Neuronal stem cell (in vitro differentiated cells): ENCODE results near the gene C1QTNF9B.
"Not testable (repeated sequence)": the region's sequence is repeated elsewhere in the genome, so short reads cannot be mapped to it uniquely, and the experiment has no call there.

ENCODE experiments used
- DNase-seq: peaks from one replicate; pipeline ENCODE4 v3.0.0-alpha.2; 2013; ENCODE audit warnings: low spot score
- H2AFZ ChIP-seq: one replicate; pipeline ENCODE4 v1.6.1; 2013; ENCODE audit warnings: mild to moderate bottlenecking, low read length, inconsistent platforms
- H2AK5ac ChIP-seq: 2 replicates; pipeline ENCODE4 v1.6.1; 2013; ENCODE audit warnings: low read depth, mild to moderate bottlenecking, inconsistent platforms, low read length, moderate library complexity, mixed read lengths
- H2BK120ac ChIP-seq: 2 replicates; pipeline ENCODE4 v1.6.1; 2013; ENCODE audit warnings: low read depth, mild to moderate bottlenecking, inconsistent platforms, low read length, moderate library complexity, mixed read lengths
- H2BK12ac ChIP-seq: one replicate; pipeline ENCODE4 v1.6.1; 2013; ENCODE audit warnings: low read length, inconsistent platforms
- H2BK15ac ChIP-seq: 2 replicates; pipeline ENCODE4 v1.6.1; 2013; ENCODE audit warnings: mild to moderate bottlenecking, low read length, inconsistent platforms, mixed read lengths
- H2BK5ac ChIP-seq: one replicate; pipeline ENCODE4 v1.6.1; 2013; ENCODE audit warnings: inconsistent platforms, mild to moderate bottlenecking, low read length, moderate library complexity
- H3K14ac ChIP-seq: one replicate; pipeline ENCODE4 v1.6.1; 2013; ENCODE audit warnings: low read length, inconsistent platforms
- H3K18ac ChIP-seq: 2 replicates; pipeline ENCODE4 v1.6.1; 2013; ENCODE audit warnings: low read length, inconsistent platforms
- H3K23ac ChIP-seq: 2 replicates; pipeline ENCODE4 v1.6.1; 2013; ENCODE audit warnings: low read depth, mild to moderate bottlenecking, mixed read lengths, low read length, inconsistent platforms; ENCODE audit not compliant: poor library complexity
- H3K27ac ChIP-seq: replicated peaks from 3 replicates; pipeline ENCODE4 v1.5.1; 2013; ENCODE audit warnings: low read length, inconsistent platforms
- H3K27me3 ChIP-seq, 3 experiments: 2 replicates each; pipeline ENCODE4 v1.6.1; 2013; ENCODE audit warnings: low read length in 3 of 3, mild to moderate bottlenecking in 2 of 3, inconsistent platforms in 1 of 3, low read depth in 1 of 3, mixed read lengths in 1 of 3, moderate library complexity in 1 of 3; ENCODE audit not compliant: control insufficient read depth in 3 of 3, insufficient read depth in 3 of 3
- H3K36me3 ChIP-seq, 2 donors: replicated peaks in 1 of 2; 2 replicates each; pipeline ENCODE4 v1.6.1; 2013; ENCODE audit warnings: low read length in 2 of 2; ENCODE audit not compliant: control insufficient read depth in 2 of 2, insufficient read depth in 2 of 2
- H3K4ac ChIP-seq: 2 replicates; pipeline ENCODE4 v1.6.1; 2013; ENCODE audit warnings: inconsistent platforms, mild to moderate bottlenecking, low read length, moderate library complexity
- H3K4me1 ChIP-seq, 2 donors: 1 replicate in 1 of 2; 2 replicates in 1 of 2; pipeline ENCODE4 v1.6.1; 2013; ENCODE audit warnings: low read length in 2 of 2, low read depth in 1 of 2; ENCODE audit not compliant: control insufficient read depth in 2 of 2, insufficient read depth in 1 of 2
- H3K4me2 ChIP-seq: one replicate; pipeline ENCODE4 v1.6.1; 2013; ENCODE audit warnings: mild to moderate bottlenecking, low read length, inconsistent platforms; ENCODE audit not compliant: insufficient read depth, poor library complexity, severe bottlenecking
- H3K4me3 ChIP-seq, 2 donors: 2 replicates each; pipeline ENCODE4 v1.5.1; 2013; ENCODE audit warnings: low read length in 2 of 2, mild to moderate bottlenecking in 2 of 2, inconsistent platforms in 1 of 2, moderate library complexity in 1 of 2
- H3K79me1 ChIP-seq: one replicate; pipeline ENCODE4 v1.6.1; 2013; ENCODE audit warnings: low read depth, mild to moderate bottlenecking, inconsistent platforms, low read length, moderate library complexity
- H3K9ac ChIP-seq: one replicate; pipeline ENCODE4 v1.6.1; 2013; ENCODE audit warnings: mild to moderate bottlenecking, low read depth, low read length, inconsistent platforms; ENCODE audit not compliant: poor library complexity
- H3K9me3 ChIP-seq, 2 donors: replicated peaks in 1 of 2; 2 replicates each; pipeline versions ENCODE3 to v1.6.1; 2013; ENCODE audit warnings: low read length in 2 of 2, mild to moderate bottlenecking in 2 of 2, inconsistent platforms in 1 of 2, low read depth in 1 of 2, mixed read lengths in 1 of 2, moderate library complexity in 1 of 2; ENCODE audit not compliant: control insufficient read depth in 2 of 2, insufficient read depth in 1 of 2
- H4K8ac ChIP-seq: one replicate; pipeline ENCODE4 v1.6.1; 2013; ENCODE audit warnings: low read depth, mild to moderate bottlenecking, inconsistent platforms, low read length, moderate library complexity
- H4K91ac ChIP-seq: one replicate; pipeline ENCODE4 v1.6.1; 2013; ENCODE audit warnings: low read length, low read depth, mild to moderate bottlenecking, inconsistent platforms; ENCODE audit not compliant: poor library complexity
- WGBS, 2 donors: extraction: QIAGEN DNeasy Blood & Tissue Kit; methylation state at CpG; one replicate each; pipeline ENCODE4 v1.1.7; 2013; ENCODE audit warnings: missing lambda C conversion rate in 2 of 2, mixed read lengths in 1 of 2; ENCODE audit not compliant: insufficient read length in 2 of 2, insufficient replicate concordance in 1 of 2; ENCODE audit errors: extremely low coverage in 2 of 2; 5-methylcytosine and 5-hydroxymethylcytosine counted together

The C1QTNF9B gene

GRCh38 chr13:23899555-23899954 is 2.3 kb upstream of the C1QTNF9B start:
- H3K4me3 ChIP-seq = no peak overlapping the region
- peaks cover 3% of the 10 kb centered on the region for H3K79me1 ChIP-seq
- no peak overlapping the region for H4K8ac ChIP-seq
- no peak for DNase-seq
- no peaks in the 10 kb centered on the region for H3K4me1 ChIP-seq
- H3K18ac ChIP-seq = no peak overlapping the region
- H2BK5ac ChIP-seq = no peak overlapping the region
- H3K23ac ChIP-seq = no peak overlapping the region
- H2BK12ac ChIP-seq = no peak overlapping the region
- no peaks in the 10 kb centered on the region for H3K36me3 ChIP-seq
- H3K14ac ChIP-seq = no peak overlapping the region
- H2BK120ac ChIP-seq = no peak overlapping the region
- H3K9me3 ChIP-seq = no peaks in the 10 kb centered on the region
- H3K4ac ChIP-seq = no peak overlapping the region
- peaks cover 0 to 10% (median 0%) of the 10 kb centered on the region in 3 experiments for H3K27me3 ChIP-seq
- H4K91ac ChIP-seq = no peak overlapping the region
- no peak overlapping the region for H2BK15ac ChIP-seq
- no peak overlapping the region for H3K27ac ChIP-seq
- peak overlapping the region; percentile 6 for H2AFZ ChIP-seq
- no CpG with 5 or more reads among the region's 4 CpGs for WGBS, 2 donors
- H2AK5ac ChIP-seq = no peak overlapping the region
- H3K9ac ChIP-seq = no peak overlapping the region
- no peak overlapping the region for H3K4me2 ChIP-seq

- no peak overlapping the region for H4K91ac ChIP-seq
- peaks cover 0 to 5% (median 0%) of the 10 kb centered on the region in 3 experiments for H3K27me3 ChIP-seq
- no peak overlapping the region for H2BK5ac ChIP-seq
- no peak overlapping the region for H2AFZ ChIP-seq
- no peak overlapping the region for H3K14ac ChIP-seq
- H2BK120ac ChIP-seq = no peak overlapping the region
- peak overlapping the region; percentile 70 for H3K9ac ChIP-seq
- H3K9me3 ChIP-seq = no peaks in the 10 kb centered on the region
- H3K4me2 ChIP-seq = no peak overlapping the region
- peaks cover 3% of the 10 kb centered on the region for H3K79me1 ChIP-seq
- no peak overlapping the region for H2AK5ac ChIP-seq
- no peak for DNase-seq
- no peak overlapping the region for H3K4ac ChIP-seq
- H3K27ac ChIP-seq = no peak overlapping the region
- no peak overlapping the region for H2BK15ac ChIP-seq
- no peak overlapping the region for H3K23ac ChIP-seq
- peak overlapping the region; percentile 72 for H4K8ac ChIP-seq
- no peaks in the 10 kb centered on the region for H3K4me1 ChIP-seq
- no peak overlapping the region for H2BK12ac ChIP-seq
- no peaks in the 10 kb centered on the region for H3K36me3 ChIP-seq
- WGBS, 2 donors = no CpG with 5 or more reads among the region's 8 CpGs
- no peak overlapping the region for H3K18ac ChIP-seq
- peak overlapping the region in 1 of 2 donors; percentile 35 for H3K4me3 ChIP-seq
Observed at GRCh38 chr13:23898101-23898500, 799 bp upstream of the C1QTNF9B start.

- H2BK15ac ChIP-seq, H3K36me3 ChIP-seq, H3K27ac ChIP-seq, H3K14ac ChIP-seq, H3K23ac ChIP-seq, H2BK12ac ChIP-seq, H4K91ac ChIP-seq, DNase-seq, H2BK5ac ChIP-seq, H3K9ac ChIP-seq, H4K8ac ChIP-seq, H2AFZ ChIP-seq, H2BK120ac ChIP-seq, H3K9me3 ChIP-seq, H3K4me1 ChIP-seq, H3K4ac ChIP-seq, H3K79me1 ChIP-seq, H3K27me3 ChIP-seq, H2AK5ac ChIP-seq, H3K18ac ChIP-seq, H3K4me2 ChIP-seq, H3K4me3 ChIP-seq: not testable (repeated sequence)
- WGBS, 2 donors = no CpG with 5 or more reads among the region's 12 CpGs
Observed at GRCh38 chr13:23894746-23895145, 2.6 kb downstream of the C1QTNF9B start.

GRCh38 chr13:23893791-23894190 is 3.5 kb downstream of the C1QTNF9B start:
- no CpG with 5 or more reads among the region's 4 CpGs for WGBS, 2 donors
- not testable (repeated sequence) for H2BK5ac ChIP-seq

More at GRCh38 chr13:23893791-23894190, 3.5 kb downstream of the C1QTNF9B start:
- not testable (repeated sequence) for H2AFZ ChIP-seq, H2AK5ac ChIP-seq, H3K14ac ChIP-seq, H4K91ac ChIP-seq, H3K4me1 ChIP-seq, H3K23ac ChIP-seq, H3K27me3 ChIP-seq, DNase-seq, H3K4ac ChIP-seq, H3K79me1 ChIP-seq, H3K9ac ChIP-seq, H2BK12ac ChIP-seq, H4K8ac ChIP-seq, H3K18ac ChIP-seq, H3K27ac ChIP-seq, H3K4me2 ChIP-seq, H3K9me3 ChIP-seq, H2BK120ac ChIP-seq, H3K4me3 ChIP-seq, H3K36me3 ChIP-seq, H2BK15ac ChIP-seq
